IMR-90 (cell line): ENCODE results near the gene MAGI1. TPM values are rescaled to one million over a fixed set of nuclear protein-coding genes. Genes with fewer than 3 reads are reported as not detected.

ENCODE experiments used
- ATAC-seq: fragments of 200-7000 bp; cut with Tn5 transposase; 2 replicates; pipeline ENCODE4 v1.9.1; 2020; ENCODE audit warnings: low read depth, mild to moderate bottlenecking, moderate library complexity
- BruUV-seq: library from RNA; stranded (reverse); fragments of 400-500 nt; replicated peaks from 2 replicates; lab custom pipeline; 2021; lab: Mats Ljungman, UMichigan
- CTCF ChIA-PET: fragments of 300-600 bp; formaldehyde crosslinking; extraction: SDS; loops from one replicate; lab custom pipeline; 2021; ENCODE audit warnings: antibody characterized with exemption; lab: Yijun Ruan, JAX
- POLR2A ChIA-PET: fragments of 300-600 bp; sonication (Branson Sonifier 250); formaldehyde crosslinking; loops from one replicate; lab custom pipeline; 2022; ENCODE audit warnings: antibody characterized with exemption; ENCODE audit not compliant: unreplicated experiment; lab: Charles Lee
- DNase-seq: peaks from one replicate; pipeline ENCODE4 v3.0.0; 2013
- H2AFZ ChIP-seq: replicated peaks from 2 replicates; pipeline ENCODE3; 2013; ENCODE audit warnings: low read length, mild to moderate bottlenecking; ENCODE audit not compliant: poor library complexity
- H2AK5ac ChIP-seq: 2 replicates; pipeline ENCODE4 v1.6.1; 2013; ENCODE audit warnings: low read depth, low read length, inconsistent platforms
- H2AK9ac ChIP-seq: replicated peaks from 2 replicates; pipeline ENCODE3; 2013; ENCODE audit warnings: mild to moderate bottlenecking, low read depth, low read length, moderate library complexity; ENCODE audit not compliant: poor library complexity
- H2BK120ac ChIP-seq: 2 replicates; pipeline ENCODE4 v1.6.1; 2013; ENCODE audit warnings: low read depth, low read length, inconsistent platforms
- H2BK15ac ChIP-seq: 3 replicates; pipeline ENCODE4 v1.6.1; 2013; ENCODE audit warnings: low read depth, low read length, inconsistent platforms
- H2BK20ac ChIP-seq: 2 replicates; pipeline ENCODE4 v1.6.1; 2013; ENCODE audit warnings: low read depth, mild to moderate bottlenecking, inconsistent platforms, low read length, moderate library complexity
- H2BK5ac ChIP-seq: 2 replicates; pipeline ENCODE4 v1.6.1; 2013; ENCODE audit warnings: mild to moderate bottlenecking, low read depth, low read length, inconsistent platforms; ENCODE audit not compliant: poor library complexity, severe bottlenecking
- H3K14ac ChIP-seq: replicated peaks from 2 replicates; pipeline ENCODE4 v1.6.1; 2013; ENCODE audit warnings: low read depth, low read length, inconsistent platforms
- H3K18ac ChIP-seq: 2 replicates; pipeline ENCODE4 v1.6.1; 2013; ENCODE audit warnings: low read depth, low read length, control low read depth
- H3K23ac ChIP-seq: 2 replicates; pipeline ENCODE4 v1.6.1; 2013; ENCODE audit warnings: low read depth, low read length, inconsistent platforms
- H3K27ac ChIP-seq: 2 replicates; pipeline ENCODE4 v1.5.1; 2013; ENCODE audit warnings: mild to moderate bottlenecking, control low read depth, low read length; ENCODE audit not compliant: insufficient read depth
- H3K27me3 ChIP-seq: 2 replicates; pipeline ENCODE4 v1.6.1; 2013; ENCODE audit warnings: low read length; ENCODE audit not compliant: control insufficient read depth, insufficient read depth
- H3K36me3 ChIP-seq: 2 replicates; pipeline ENCODE4 v1.6.1; 2013; ENCODE audit warnings: low read length, mixed read lengths; ENCODE audit not compliant: control insufficient read depth, insufficient read depth
- H3K4ac ChIP-seq: 2 replicates; pipeline ENCODE4 v1.6.1; 2013; ENCODE audit warnings: low read depth, low read length, inconsistent platforms
- H3K4me1 ChIP-seq: 2 replicates; pipeline ENCODE4 v1.6.1; 2013; ENCODE audit warnings: low read length, mixed read lengths; ENCODE audit not compliant: control insufficient read depth, insufficient read depth
- H3K4me2 ChIP-seq: 2 replicates; pipeline ENCODE4 v1.6.1; 2013; ENCODE audit warnings: low read depth, mild to moderate bottlenecking, control low read depth, low read length, moderate library complexity
- H3K4me3 ChIP-seq: 2 replicates; pipeline ENCODE4 v1.5.1; 2013; ENCODE audit warnings: low read depth, mild to moderate bottlenecking, control low read depth, low read length, moderate library complexity; ENCODE audit not compliant: insufficient read depth
- H3K56ac ChIP-seq: 2 replicates; pipeline ENCODE4 v1.6.1; 2013; ENCODE audit warnings: low read length, inconsistent platforms; ENCODE audit not compliant: insufficient read depth; ENCODE audit errors: extremely low read depth
- H3K79me1 ChIP-seq, 2 experiments: 2 replicates each; pipeline ENCODE4 v1.6.1; 2013; ENCODE audit warnings: low read length in 2 of 2, inconsistent platforms in 1 of 2, low read depth in 1 of 2
- H3K9ac ChIP-seq: 2 replicates; pipeline ENCODE4 v1.6.1; 2013; ENCODE audit warnings: low read depth, low read length, control low read depth
- H3K9me1 ChIP-seq: 2 replicates; pipeline ENCODE4 v1.6.1; 2013; ENCODE audit warnings: low read length, inconsistent platforms; ENCODE audit not compliant: insufficient read depth
- H3K9me3 ChIP-seq: 2 replicates; pipeline ENCODE4 v1.6.1; 2013; ENCODE audit warnings: low read length; ENCODE audit not compliant: control insufficient read depth, insufficient read depth
- H4K20me1 ChIP-seq: 2 replicates; pipeline ENCODE4 v1.6.1; 2013; ENCODE audit warnings: low read length, inconsistent platforms; ENCODE audit not compliant: insufficient read depth
- H4K5ac ChIP-seq: 2 replicates; pipeline ENCODE4 v1.6.1; 2013; ENCODE audit warnings: mild to moderate bottlenecking, low read depth, low read length, control low read depth
- H4K8ac ChIP-seq, 2 experiments: 2 replicates each; pipeline ENCODE4 v1.6.1; 2013; ENCODE audit warnings: low read depth in 2 of 2, low read length in 2 of 2, control low read depth in 1 of 2, inconsistent platforms in 1 of 2
- H4K91ac ChIP-seq: 2 replicates; pipeline ENCODE4 v1.6.1; 2013; ENCODE audit warnings: low read depth, low read length, inconsistent platforms; ENCODE audit not compliant: insufficient read depth
- BHLHE40 ChIP-seq: fragments of 150-350 bp; IDR thresholded peaks from 2 replicates; pipeline ENCODE4 v1.6.1; 2016; ENCODE audit warnings: mild to moderate bottlenecking, low read depth, low read length
- CEBPB ChIP-seq: IDR thresholded peaks from 2 replicates; pipeline ENCODE4 v1.6.1; 2012; ENCODE audit warnings: low read depth, low read length, improper control_type of control experiment
- CHD1 ChIP-seq: IDR thresholded peaks from 2 replicates; pipeline ENCODE4 v1.6.1; 2012; ENCODE audit warnings: low read depth, low read length, improper control_type of control experiment
- MAFK ChIP-seq: IDR thresholded peaks from 2 replicates; pipeline ENCODE4 v1.6.1; 2012; ENCODE audit warnings: low read depth, low read length, improper control_type of control experiment
- MAZ ChIP-seq: IDR thresholded peaks from 2 replicates; pipeline ENCODE4 v1.6.1; 2012; ENCODE audit warnings: low read depth, mild to moderate bottlenecking, low read length, improper control_type of control experiment, moderate library complexity, borderline replicate concordance
- MXI1 ChIP-seq: IDR thresholded peaks from 2 replicates; pipeline ENCODE4 v1.6.1; 2012; ENCODE audit warnings: low read depth, mild to moderate bottlenecking, low read length, moderate library complexity, borderline replicate concordance
- NFE2L2 ChIP-seq: fragments of 150-350 bp; IDR thresholded peaks from 2 replicates; pipeline ENCODE4 v1.6.1; 2016; ENCODE audit warnings: low read depth, mild to moderate bottlenecking, low read length
- POLR2A ChIP-seq: IDR thresholded peaks from 2 replicates; pipeline ENCODE4 v1.6.1; 2012; ENCODE audit warnings: mild to moderate bottlenecking, low read depth, low read length
- RAD21 ChIP-seq: IDR thresholded peaks from 2 replicates; pipeline ENCODE4 v1.6.1; 2012; ENCODE audit warnings: low read length, improper control_type of control experiment
- RCOR1 ChIP-seq: IDR thresholded peaks from 2 replicates; pipeline ENCODE4 v1.6.1; 2012; ENCODE audit warnings: mild to moderate bottlenecking, low read length, improper control_type of control experiment; ENCODE audit not compliant: insufficient replicate concordance
- USF2 ChIP-seq: fragments of 150-350 bp; IDR thresholded peaks from 2 replicates; pipeline ENCODE4 v1.6.1; 2017; ENCODE audit warnings: mild to moderate bottlenecking, antibody characterized with exemption, low read length, low read depth
- WGBS, 2 experiments: methylation state at CpG; one replicate each; pipeline versions ENCODE4 v1.1.5 to v1.1.7; 2013; ENCODE audit warnings: missing lambda C conversion rate in 2 of 2; ENCODE audit not compliant: insufficient read length in 1 of 2; ENCODE audit errors: extremely low coverage in 2 of 2; 5-methylcytosine and 5-hydroxymethylcytosine counted together
- dilution Hi-C: fragments of 300-500 bp; cut with HindIII; formaldehyde crosslinking; loops from one replicate; pipeline ENCODE4 v1.14.3; 2018; ENCODE audit warnings: low sequenced_read_pairs; ENCODE audit not compliant: unreplicated experiment
- in situ Hi-C: fragments of 300-500 bp; cut with MboI; formaldehyde crosslinking; loops from 3 replicates; pipeline ENCODE4 v1.14.3; 2019; ENCODE audit warnings: low sequenced_read_pairs, inconsistent platforms, mixed read lengths
- intact Hi-C: fragments of 100-400 bp; cut with micrococcal nuclease; formaldehyde crosslinking; loops from 2 replicates; pipeline ENCODE4 v1.10.0; 2022
- polyA plus RNA-seq, 3 experiments: library from polyadenylated mRNA; depleted of rRNA; stranded (reverse); fragments of >200 nt; gene quantifications; 2 replicates each; pipeline ENCODE4 v1.2.3, GENCODE V29; 2012; ENCODE audit warnings: low replicate concordance in 1 of 3
- total RNA-seq: library from RNA; depleted of rRNA; stranded (reverse); fragments of >200 nt; gene quantifications from 2 replicates; pipeline ENCODE4 v1.2.3, GENCODE V29; 2012
- TF ChIP-seq, protein P1 (sequence below): conservative IDR thresholded peaks from 2 replicates; pipeline ENCODE4 v1.5.1; 2012; ENCODE audit warnings: mild to moderate bottlenecking, low read depth, low read length, improper control_type of control experiment
- TF ChIP-seq, protein P2 (sequence below): fragments of 150-350 bp; IDR thresholded peaks from 2 replicates; pipeline ENCODE4 v1.6.1; 2016; ENCODE audit warnings: low read depth, mild to moderate bottlenecking, low read length, moderate library complexity, borderline replicate concordance

MAGI1 gene
- total and polyA plus RNA-seq, 2 of the 4 experiments (the other 2 are of a cell fraction) = 14.5 to 24.2 TPM

- H2BK5ac ChIP-seq = no peak overlapping the region
- no peak overlapping the region for H4K8ac ChIP-seq
- H3K27me3 ChIP-seq = no peaks in the 10 kb centered on the region
- H3K4me2 ChIP-seq = no peak overlapping the region
- no peak overlapping the region for H2AFZ ChIP-seq
- H3K14ac ChIP-seq = no peak overlapping the region
- no TSS peak for BruUV-seq
- dilution Hi-C loops = no loop called here
- no peak overlapping the region for H3K56ac ChIP-seq
- 40% methylated on average over 1 of the region's 4 CpGs; no CpG with 5 or more reads in 1 of the 2 experiments for WGBS, 2 experiments
- peaks cover 7% of the 10 kb centered on the region for H3K9me1 ChIP-seq
- ATAC-seq (no peak), DNase-seq (no peak)
- no peak overlapping the region for H3K4ac ChIP-seq
- no peak overlapping the region for H2AK9ac ChIP-seq
- H3K18ac ChIP-seq = no peak overlapping the region
- peaks cover 28 to 70% of the 10 kb centered on the region in 2 experiments for H3K79me1 ChIP-seq
- no peak overlapping the region for H3K23ac ChIP-seq
- no peaks in the 10 kb centered on the region for H3K36me3 ChIP-seq
- no peak overlapping the region for H2BK120ac ChIP-seq
- peaks cover 2% of the 10 kb centered on the region for H3K4me1 ChIP-seq
- H3K27ac ChIP-seq = no peak overlapping the region
- H3K9ac ChIP-seq = no peak overlapping the region
- no peak for TF ChIP-seq RCOR1
- TF ChIP-seq POLR2A = no peak
- TF ChIP-seq MAZ = no peak
- TF ChIP-seq NFE2L2 = no peak
- no peak for TF ChIP-seq MXI1
- TF ChIP-seq USF2 = no peak
- TF ChIP-seq, protein P1, sequence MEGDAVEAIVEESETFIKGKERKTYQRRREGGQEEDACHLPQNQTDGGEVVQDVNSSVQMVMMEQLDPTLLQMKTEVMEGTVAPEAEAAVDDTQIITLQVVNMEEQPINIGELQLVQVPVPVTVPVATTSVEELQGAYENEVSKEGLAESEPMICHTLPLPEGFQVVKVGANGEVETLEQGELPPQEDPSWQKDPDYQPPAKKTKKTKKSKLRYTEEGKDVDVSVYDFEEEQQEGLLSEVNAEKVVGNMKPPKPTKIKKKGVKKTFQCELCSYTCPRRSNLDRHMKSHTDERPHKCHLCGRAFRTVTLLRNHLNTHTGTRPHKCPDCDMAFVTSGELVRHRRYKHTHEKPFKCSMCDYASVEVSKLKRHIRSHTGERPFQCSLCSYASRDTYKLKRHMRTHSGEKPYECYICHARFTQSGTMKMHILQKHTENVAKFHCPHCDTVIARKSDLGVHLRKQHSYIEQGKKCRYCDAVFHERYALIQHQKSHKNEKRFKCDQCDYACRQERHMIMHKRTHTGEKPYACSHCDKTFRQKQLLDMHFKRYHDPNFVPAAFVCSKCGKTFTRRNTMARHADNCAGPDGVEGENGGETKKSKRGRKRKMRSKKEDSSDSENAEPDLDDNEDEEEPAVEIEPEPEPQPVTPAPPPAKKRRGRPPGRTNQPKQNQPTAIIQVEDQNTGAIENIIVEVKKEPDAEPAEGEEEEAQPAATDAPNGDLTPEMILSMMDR = no peak
- TF ChIP-seq CEBPB = no peak
- TF ChIP-seq RAD21 = no peak
- TF ChIP-seq BHLHE40 = no peak
- TF ChIP-seq, protein P2, sequence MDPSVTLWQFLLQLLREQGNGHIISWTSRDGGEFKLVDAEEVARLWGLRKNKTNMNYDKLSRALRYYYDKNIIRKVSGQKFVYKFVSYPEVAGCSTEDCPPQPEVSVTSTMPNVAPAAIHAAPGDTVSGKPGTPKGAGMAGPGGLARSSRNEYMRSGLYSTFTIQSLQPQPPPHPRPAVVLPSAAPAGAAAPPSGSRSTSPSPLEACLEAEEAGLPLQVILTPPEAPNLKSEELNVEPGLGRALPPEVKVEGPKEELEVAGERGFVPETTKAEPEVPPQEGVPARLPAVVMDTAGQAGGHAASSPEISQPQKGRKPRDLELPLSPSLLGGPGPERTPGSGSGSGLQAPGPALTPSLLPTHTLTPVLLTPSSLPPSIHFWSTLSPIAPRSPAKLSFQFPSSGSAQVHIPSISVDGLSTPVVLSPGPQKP = no peak
- TF ChIP-seq MAFK = no peak
- no peak for TF ChIP-seq CHD1
- in situ Hi-C loops = no loop called here
- POLR2A ChIA-PET = no interaction called here
- H2AK5ac ChIP-seq = no peak overlapping the region
- H3K4me3 ChIP-seq = no peak overlapping the region
- H3K9me3 ChIP-seq = no peaks in the 10 kb centered on the region
- intact Hi-C loops = no loop called here
- H4K91ac ChIP-seq = no peak overlapping the region
- no peak overlapping the region for H2BK20ac ChIP-seq
- CTCF ChIA-PET = no interaction called here
- H4K5ac ChIP-seq = no peak overlapping the region
- peaks cover 35% of the 10 kb centered on the region; the same call in 1 of the 2 replicates for H4K20me1 ChIP-seq
- H2BK15ac ChIP-seq = no peak overlapping the region
Observed at GRCh38 chr3:66021731-66022131, 17.0 kb downstream of the MAGI1 start.
